Type B pancreatic cell (in vitro differentiated cells): Measurements from ENCODE around the gene TEKT2. TPM values are rescaled to one million over a fixed set of nuclear protein-coding genes. Genes with fewer than 3 reads are reported as not detected.

Experiments used
- DNase-seq: peaks from one replicate; pipeline ENCODE4 v3.0.0; 2021; ENCODE audit warnings: mixed read lengths; ENCODE audit not compliant: unreplicated experiment; ENCODE audit errors: extremely low spot score
- H3K27ac Mint-ChIP-seq: 2 replicates; pipeline ENCODE4 v1.8.0; 2021; ENCODE audit warnings: mild to moderate bottlenecking, mixed read lengths
- H3K27me3 Mint-ChIP-seq: 2 replicates; pipeline ENCODE4 v1.8.0; 2021; ENCODE audit warnings: mixed read lengths
- H3K36me3 Mint-ChIP-seq: 2 replicates; pipeline ENCODE4 v1.8.0; 2021; ENCODE audit warnings: mixed read lengths
- H3K4me1 Mint-ChIP-seq: one replicate; pipeline ENCODE4 v1.8.0; 2021; ENCODE audit warnings: mixed read lengths; ENCODE audit not compliant: unreplicated experiment
- H3K4me3 Mint-ChIP-seq: 2 replicates; pipeline ENCODE4 v1.8.0; 2021; ENCODE audit warnings: mild to moderate bottlenecking, mixed read lengths
- H3K9me3 Mint-ChIP-seq: 2 replicates; pipeline ENCODE4 v1.8.0; 2021; ENCODE audit warnings: mixed read lengths
- total RNA-seq: library from RNA; stranded (reverse); gene quantifications from 2 replicates; pipeline ENCODE4 v1.2.1, GENCODE V29; 2021; ENCODE audit warnings: low replicate concordance
- TF ChIP-seq, protein P1 (sequence below): fragments of 200-600 bp; sonication (generic); conservative IDR thresholded peaks from 2 replicates; pipeline ENCODE4 v1.5.0; 2021; ENCODE audit warnings: antibody characterized with exemption, mild to moderate bottlenecking

Gene TEKT2
- total RNA-seq, 1 donor from 2014 or later, result 9.6 TPM

DNA sequence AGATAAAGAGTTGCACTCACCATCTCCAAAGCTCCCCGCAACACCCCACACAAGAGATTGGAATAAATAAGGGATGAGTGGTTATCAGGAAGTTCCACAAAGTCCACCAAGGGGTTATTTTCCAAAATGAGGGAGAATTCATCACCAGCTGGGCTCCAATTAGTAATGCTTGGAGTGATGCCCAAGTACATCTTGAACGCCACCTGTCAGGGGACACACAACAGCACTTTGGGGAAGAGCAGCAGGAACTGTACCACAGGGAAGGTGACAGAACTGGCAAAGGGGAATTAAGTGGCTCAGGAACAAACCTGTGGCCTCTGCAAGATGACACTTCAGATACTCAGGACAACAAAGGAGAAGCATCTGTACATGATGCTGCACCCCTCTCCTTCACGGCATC, 53.9 kb downstream of the TEKT2 start:
- DNase-seq, result no peak
- Mint-ChIP-seq H3K4me1 (peaks cover 22% of the 10 kb centered on the region), H3K27me3 (no peaks in the 10 kb centered on the region), H3K9me3 (no peaks in the 10 kb centered on the region), H3K4me3 (no peak overlapping the region), H3K27ac (no peak overlapping the region), H3K36me3 (peaks cover 11% of the 10 kb centered on the region)
- TF ChIP-seq, protein P1, sequence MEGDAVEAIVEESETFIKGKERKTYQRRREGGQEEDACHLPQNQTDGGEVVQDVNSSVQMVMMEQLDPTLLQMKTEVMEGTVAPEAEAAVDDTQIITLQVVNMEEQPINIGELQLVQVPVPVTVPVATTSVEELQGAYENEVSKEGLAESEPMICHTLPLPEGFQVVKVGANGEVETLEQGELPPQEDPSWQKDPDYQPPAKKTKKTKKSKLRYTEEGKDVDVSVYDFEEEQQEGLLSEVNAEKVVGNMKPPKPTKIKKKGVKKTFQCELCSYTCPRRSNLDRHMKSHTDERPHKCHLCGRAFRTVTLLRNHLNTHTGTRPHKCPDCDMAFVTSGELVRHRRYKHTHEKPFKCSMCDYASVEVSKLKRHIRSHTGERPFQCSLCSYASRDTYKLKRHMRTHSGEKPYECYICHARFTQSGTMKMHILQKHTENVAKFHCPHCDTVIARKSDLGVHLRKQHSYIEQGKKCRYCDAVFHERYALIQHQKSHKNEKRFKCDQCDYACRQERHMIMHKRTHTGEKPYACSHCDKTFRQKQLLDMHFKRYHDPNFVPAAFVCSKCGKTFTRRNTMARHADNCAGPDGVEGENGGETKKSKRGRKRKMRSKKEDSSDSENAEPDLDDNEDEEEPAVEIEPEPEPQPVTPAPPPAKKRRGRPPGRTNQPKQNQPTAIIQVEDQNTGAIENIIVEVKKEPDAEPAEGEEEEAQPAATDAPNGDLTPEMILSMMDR, result no peak

Other genes starting within 250 kb of the TEKT2 start
- gene AGO1, start 200.9 kb upstream of the TEKT2 start, total RNA-seq, result 37.3 and 47.7 TPM in 2 replicates
- gene AGO3, start 153.0 kb upstream of the TEKT2 start, total RNA-seq, result 20.1 and 30.6 TPM in 2 replicates
- gene ADPRS, start 4.8 kb downstream of the TEKT2 start, total RNA-seq, result 29.5 and 31.9 TPM in 2 replicates
- gene COL8A2, start 41.1 kb downstream of the TEKT2 start, total RNA-seq, result 0.14 and 2.5 TPM in 2 replicates
- gene TRAPPC3, start 65.4 kb downstream of the TEKT2 start, total RNA-seq, result 63.4 and 75.6 TPM in 2 replicates
- 94.5 and 112 TPM in 2 replicates for gene MAP7D1, start 72.1 kb downstream of the TEKT2 start, total RNA-seq
- gene THRAP3, start 140.3 kb downstream of the TEKT2 start, total RNA-seq, result 122 and 135 TPM in 2 replicates
- 15.7 and 32.5 TPM in 2 replicates for gene SH3D21, start 222.3 kb downstream of the TEKT2 start, total RNA-seq
- 23.3 and 39.5 TPM in 2 replicates for gene EVA1B, start 239.6 kb downstream of the TEKT2 start, total RNA-seq